ENCODE data around the gene TSC1.

Gene TSC1

GRCh38 chr9:132955768-132956167 lies 11.4 kb upstream of the TSC1 start:
- H3K4me3 ChIP-seq (ENCODE audit: low read depth, low read length): no peak overlapping the region
- TF ChIP-seq CTCF (IDR thresholded peaks at IDR 0.05; ENCODE audit: low read depth, low read length): no peak

GRCh38 chr9:132955123-132955522 lies 10.7 kb upstream of the TSC1 start:
- no peak overlapping the region for H3K4me3 ChIP-seq (ENCODE audit: low read depth, low read length)

GRCh38 chr9:132949709-132950108 lies 5.3 kb upstream of the TSC1 start:
- H3K4me3 ChIP-seq (ENCODE audit: low read depth, low read length): no peak overlapping the region
- no peak for TF ChIP-seq CTCF (IDR thresholded peaks at IDR 0.05; ENCODE audit: low read depth, low read length)

More at GRCh38 chr9:132955123-132955522, 10.7 kb upstream of the TSC1 start:
- TF ChIP-seq CTCF (IDR thresholded peaks at IDR 0.05; ENCODE audit: low read depth, low read length): no peak

- TF ChIP-seq CTCF (IDR thresholded peaks at IDR 0.05; ENCODE audit: low read depth, low read length): no peak
- no peak overlapping the region for H3K4me3 ChIP-seq (ENCODE audit: low read depth, low read length)
Measured at GRCh38 chr9:132948482-132949050, 4.2 kb upstream of the TSC1 start.

DNA sequence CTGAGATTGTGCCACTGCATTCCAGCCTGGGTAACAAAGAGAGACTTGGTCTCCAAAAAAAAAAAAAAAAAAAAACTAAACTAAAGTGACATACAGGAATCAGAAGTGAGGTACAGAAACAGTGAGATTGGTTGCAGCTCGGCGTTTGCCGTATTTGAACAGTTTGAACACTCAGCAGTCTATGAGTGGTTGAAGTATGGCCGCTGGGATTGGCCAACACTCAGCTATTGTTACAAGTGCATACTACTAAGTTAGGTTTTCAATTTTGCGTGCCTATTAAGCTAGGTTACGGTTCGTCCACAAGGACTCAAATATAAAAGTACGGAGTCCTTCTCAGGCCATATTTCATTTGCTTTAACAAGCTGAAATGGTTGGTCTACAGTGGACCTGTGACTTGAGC lies 3.3 kb upstream of the TSC1 start:
- TF ChIP-seq CTCF (IDR thresholded peaks at IDR 0.05; ENCODE audit: low read depth, low read length): no peak

GRCh38 chr9:132946631-132947295 lies 2.3 kb upstream of the TSC1 start:
- no peak overlapping the region for H3K4me3 ChIP-seq (ENCODE audit: low read depth, low read length)
- no peak for TF ChIP-seq CTCF (IDR thresholded peaks at IDR 0.05; ENCODE audit: low read depth, low read length)

More for the DNA sequence above, 3.3 kb upstream of the TSC1 start:
- no peak overlapping the region for H3K4me3 ChIP-seq (ENCODE audit: low read depth, low read length)

DNA sequence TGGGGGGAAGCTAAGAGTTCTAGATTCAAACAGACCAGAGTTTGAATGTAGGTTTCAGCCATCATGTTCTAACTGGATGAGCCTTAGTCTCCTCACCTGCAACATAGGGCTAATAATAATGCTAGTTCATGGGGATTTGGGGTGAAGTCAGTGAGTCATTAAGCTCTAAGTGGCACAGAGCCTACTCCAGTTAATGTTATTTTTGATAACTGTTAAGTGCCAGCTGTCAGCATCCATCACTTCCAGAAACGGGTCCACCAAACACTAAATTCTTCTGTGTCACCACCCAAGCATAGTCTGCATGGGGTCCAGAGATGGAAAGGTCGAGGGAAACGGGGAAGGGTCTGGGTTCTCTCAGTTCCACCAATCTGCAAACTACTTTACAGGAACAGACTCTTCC lies 1.8 kb upstream of the TSC1 start:
- TF ChIP-seq CTCF (IDR thresholded peaks at IDR 0.05; ENCODE audit: low read depth, low read length): no peak

More for the DNA sequence above, 1.8 kb upstream of the TSC1 start:
- H3K4me3 ChIP-seq (ENCODE audit: low read depth, low read length): no peak overlapping the region

Data from WI38 (cell line).